Breast epithelium (tissue), 3 donors: ENCODE measurements around the gene RPS14.

ENCODE experiments used
- CTCF ChIP-seq, 3 donors: fragments of 450-650 bp; IDR thresholded peaks; one replicate each; pipeline ENCODE4 v1.5.1; 2016 to 2017; ENCODE audit warnings: antibody characterized with exemption in 3 of 3, mild to moderate bottlenecking in 3 of 3, moderate library complexity in 3 of 3
- POLR2A ChIP-seq: fragments of 450-650 bp; IDR thresholded peaks from one replicate; pipeline ENCODE4 v1.6.1; 2016; ENCODE audit warnings: antibody characterized with exemption, mild to moderate bottlenecking, moderate library complexity

GRCh38 chr5:150485693-150486401 is 36.3 kb upstream of the RPS14 start:
- TF ChIP-seq CTCF (IDR thresholded peaks at IDR 0.05) (no peak), POLR2A (no peak)
